Stimulated activated naive B cell treated with anti-CD40 and anti-IgM and Interleukin-4, amounts not matched to agents 10 μg/mL and 1 μg/mL and 100 μg/mL, for 72 hours (primary cell): ENCODE results near the gene DNAJA3.

Source experiments
- ATAC-seq, 2 donors: fragments of 150-1000 bp; cut with Tn5 transposase; replicated peaks; 2 replicates each; pipeline ENCODE4 v1.10.0; 2021; ENCODE audit warnings: moderate library complexity in 1 of 2
- DNase-seq: peaks from one replicate; pipeline ENCODE4 v3.0.0; 2021
- H3K27ac Mint-ChIP-seq: one replicate; pipeline ENCODE4 v1.8.0; 2022; ENCODE audit warnings: mild to moderate bottlenecking, mixed read lengths
- H3K27me3 Mint-ChIP-seq, 2 donors: one replicate each; pipeline ENCODE4 v1.8.0; 2022; ENCODE audit warnings: mixed read lengths in 2 of 2
- H3K36me3 Mint-ChIP-seq, 2 donors: one replicate each; pipeline ENCODE4 v1.8.0; 2022; ENCODE audit warnings: mixed read lengths in 2 of 2, mild to moderate bottlenecking in 1 of 2
- H3K4me1 Mint-ChIP-seq, 2 donors: one replicate each; pipeline ENCODE4 v1.8.0; 2022; ENCODE audit warnings: mixed read lengths in 2 of 2, mild to moderate bottlenecking in 1 of 2
- H3K4me3 Mint-ChIP-seq, 2 donors: one replicate each; pipeline ENCODE4 v1.8.0; 2022; ENCODE audit warnings: mild to moderate bottlenecking in 2 of 2, mixed read lengths in 2 of 2, moderate library complexity in 1 of 2
- H3K9me3 Mint-ChIP-seq, 2 donors: one replicate each; pipeline ENCODE4 v1.8.0; 2022; ENCODE audit warnings: mixed read lengths in 2 of 2, mild to moderate bottlenecking in 1 of 2

DNAJA3 gene

GRCh38 chr16:4481526-4481925, 55.9 kb downstream of the DNAJA3 start:
- DNase-seq (no peak), ATAC-seq (no peak)
- H3K4me1 Mint-ChIP-seq = peaks cover 13 to 35% of the 10 kb centered on the region in 2 donors
- no peak overlapping the region for H3K27ac Mint-ChIP-seq
- no peaks in the 10 kb centered on the region for H3K9me3 Mint-ChIP-seq
- H3K4me3 Mint-ChIP-seq = no peak overlapping the region
- H3K27me3 Mint-ChIP-seq = no peaks in the 10 kb centered on the region
- peaks cover 7 to 18% of the 10 kb centered on the region in 2 donors for H3K36me3 Mint-ChIP-seq

- Mint-ChIP-seq H3K27me3 (no peaks in the 10 kb centered on the region), H3K4me3 (no peak overlapping the region), H3K27ac (no peak overlapping the region), H3K4me1 (peaks cover 13 to 32% of the 10 kb centered on the region in 2 donors), H3K36me3 (peaks cover 7 to 18% of the 10 kb centered on the region in 2 donors), H3K9me3 (no peaks in the 10 kb centered on the region)
- no peak for ATAC-seq
- DNase-seq = no peak
These were observed 56.3 kb downstream of the DNAJA3 start for GRCh38 chr16:4481963-4482362.

DNA sequence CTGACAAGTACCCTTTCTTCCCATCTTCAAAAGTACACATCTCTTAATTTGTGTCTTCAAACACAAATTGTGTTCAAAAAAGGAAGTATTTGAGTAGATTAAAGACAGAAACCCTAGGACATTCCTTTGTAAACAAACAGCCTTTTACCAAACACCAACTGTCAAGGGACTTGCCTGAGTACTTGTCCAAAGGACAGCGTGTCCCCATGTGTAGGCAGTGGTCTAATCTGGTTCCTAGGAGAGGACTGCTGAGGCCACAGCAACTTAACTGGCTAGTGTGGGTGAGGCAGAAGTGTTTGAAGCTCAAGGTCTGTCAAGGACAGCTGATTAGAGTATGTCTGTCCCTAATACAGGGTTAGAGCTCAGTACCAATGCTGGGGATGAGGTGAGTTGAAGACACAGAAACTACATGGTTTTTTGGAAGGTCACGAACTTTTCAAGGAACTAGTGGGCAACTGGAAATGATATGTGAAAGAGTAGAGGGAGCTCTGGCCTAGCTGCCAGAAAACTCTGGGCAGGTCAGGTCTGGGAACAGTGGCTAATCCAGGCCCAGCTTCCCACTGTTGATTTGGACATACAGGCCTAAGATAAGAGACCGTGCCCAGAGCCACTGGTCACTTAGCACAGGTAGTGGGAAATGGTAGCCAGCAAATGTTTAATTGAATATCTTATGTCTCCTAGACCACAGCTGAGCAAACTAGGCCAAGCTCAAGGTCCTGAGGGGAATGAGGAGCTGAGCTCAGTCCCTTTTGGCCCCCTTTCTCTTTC, 60.6 kb downstream of the DNAJA3 start:
- peaks cover 8 to 32% of the 10 kb centered on the region in 2 donors for H3K4me1 Mint-ChIP-seq
- H3K9me3 Mint-ChIP-seq = no peaks in the 10 kb centered on the region
- no peak overlapping the region for H3K4me3 Mint-ChIP-seq
- H3K36me3 Mint-ChIP-seq = peaks cover 16 to 23% of the 10 kb centered on the region in 2 donors
- ATAC-seq (no peak), DNase-seq (no peak)
- H3K27me3 Mint-ChIP-seq = no peaks in the 10 kb centered on the region
- no peak overlapping the region for H3K27ac Mint-ChIP-seq

- H3K4me3 Mint-ChIP-seq = no peak overlapping the region
These were observed 62.4 kb downstream of the DNAJA3 start for GRCh38 chr16:4487955-4488498.

DNA sequence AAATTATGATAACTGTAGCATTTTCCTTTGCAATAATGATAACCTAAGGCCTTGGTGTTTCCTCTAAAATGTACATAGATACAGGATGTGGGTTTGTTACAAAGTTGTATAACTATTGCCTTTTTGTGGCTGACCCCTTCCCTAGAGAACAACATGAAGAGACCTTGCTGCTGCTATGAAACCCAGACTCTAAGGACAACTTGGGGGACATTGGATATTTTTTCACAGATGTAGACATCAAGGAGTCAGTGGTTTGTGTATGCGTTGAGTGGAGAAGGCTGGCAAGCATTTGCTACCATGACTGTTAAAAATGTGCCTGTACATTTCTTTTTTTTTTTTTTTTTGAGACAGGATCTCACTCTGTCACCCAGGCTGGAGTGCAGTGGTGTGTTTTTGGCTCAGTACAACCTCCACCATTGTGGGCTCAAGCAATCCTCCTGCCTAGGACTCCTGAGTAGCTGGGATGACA, 62.9 kb downstream of the DNAJA3 start:
- peaks cover 4 to 26% of the 10 kb centered on the region in 2 donors for H3K4me1 Mint-ChIP-seq
- H3K27me3 Mint-ChIP-seq = no peaks in the 10 kb centered on the region
- no peaks in the 10 kb centered on the region for H3K9me3 Mint-ChIP-seq
- H3K27ac Mint-ChIP-seq = no peak overlapping the region
- no peak for ATAC-seq
- no peak for DNase-seq
- peaks cover 17 to 26% of the 10 kb centered on the region in 2 donors for H3K36me3 Mint-ChIP-seq
- no peak overlapping the region for H3K4me3 Mint-ChIP-seq

More at GRCh38 chr16:4487955-4488498, 62.4 kb downstream of the DNAJA3 start:
- Mint-ChIP-seq H3K36me3 (peaks cover 14 to 23% of the 10 kb centered on the region in 2 donors), H3K27me3 (no peaks in the 10 kb centered on the region), H3K4me1 (peaks cover 2 to 25% of the 10 kb centered on the region in 2 donors), H3K9me3 (no peaks in the 10 kb centered on the region), H3K27ac (no peak overlapping the region)
- DNase-seq (no peak), ATAC-seq (no peak)

- Mint-ChIP-seq H3K4me1 (peaks cover 4 to 26% of the 10 kb centered on the region in 2 donors), H3K27me3 (no peaks in the 10 kb centered on the region), H3K9me3 (no peaks in the 10 kb centered on the region), H3K36me3 (peaks cover 16 to 28% of the 10 kb centered on the region in 2 donors), H3K27ac (no peak overlapping the region), H3K4me3 (no peak overlapping the region)
- ATAC-seq (no peak), DNase-seq (no peak)
These were observed 63.4 kb downstream of the DNAJA3 start for GRCh38 chr16:4489030-4489429.

DNA sequence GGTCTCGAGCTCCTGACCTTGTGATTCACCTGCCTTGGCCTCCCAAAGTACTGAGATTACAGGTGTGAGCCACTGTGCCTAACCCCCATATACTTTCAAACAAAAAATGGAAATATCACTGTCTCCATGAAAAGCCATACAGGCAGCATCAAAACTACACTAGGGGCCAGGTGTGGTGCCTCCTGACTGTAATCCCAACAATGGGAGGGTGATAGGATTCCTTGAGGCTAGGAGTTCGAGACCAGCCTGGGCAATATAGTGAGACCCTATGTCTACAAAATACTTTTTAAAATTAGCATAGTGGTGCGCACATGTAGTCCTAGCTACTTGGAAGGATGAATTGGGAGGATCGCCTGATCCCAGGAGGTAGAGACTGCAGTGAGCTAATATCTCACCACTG, 66.2 kb downstream of the DNAJA3 start:
- Mint-ChIP-seq H3K4me1 (peaks cover 6 to 32% of the 10 kb centered on the region in 2 donors), H3K4me3 (no peak overlapping the region), H3K27me3 (no peaks in the 10 kb centered on the region), H3K9me3 (no peaks in the 10 kb centered on the region), H3K36me3 (peaks cover 16 to 17% of the 10 kb centered on the region in 2 donors), H3K27ac (no peak overlapping the region)
- DNase-seq (no peak), ATAC-seq (no peak)

GRCh38 chr16:4494746-4495490, 69.2 kb downstream of the DNAJA3 start:
- peaks cover 12 to 21% of the 10 kb centered on the region in 2 donors for H3K36me3 Mint-ChIP-seq
- H3K4me3 Mint-ChIP-seq = no peak overlapping the region
- H3K4me1 Mint-ChIP-seq = peaks cover 15 to 37% of the 10 kb centered on the region in 2 donors
- peak overlapping the region; percentile 37 for H3K27ac Mint-ChIP-seq
- no peaks in the 10 kb centered on the region for H3K27me3 Mint-ChIP-seq
- DNase-seq (no peak), ATAC-seq (no peak)
- H3K9me3 Mint-ChIP-seq = no peaks in the 10 kb centered on the region

GRCh38 chr16:4495766-4496165, 70.1 kb downstream of the DNAJA3 start:
- no peaks in the 10 kb centered on the region for H3K9me3 Mint-ChIP-seq
- H3K4me3 Mint-ChIP-seq = no peak overlapping the region
- ATAC-seq (no peak), DNase-seq (no peak)
- peak overlapping the region; percentile 20 for H3K27ac Mint-ChIP-seq
- peaks cover 12 to 21% of the 10 kb centered on the region in 2 donors for H3K36me3 Mint-ChIP-seq
- H3K4me1 Mint-ChIP-seq = peaks cover 15 to 31% of the 10 kb centered on the region in 2 donors
- H3K27me3 Mint-ChIP-seq = no peaks in the 10 kb centered on the region

- Mint-ChIP-seq H3K27ac (peak overlapping the region; percentile 20), H3K27me3 (no peaks in the 10 kb centered on the region), H3K4me3 (no peak overlapping the region), H3K9me3 (no peaks in the 10 kb centered on the region), H3K4me1 (peaks cover 15 to 34% of the 10 kb centered on the region in 2 donors), H3K36me3 (peaks cover 12 to 21% of the 10 kb centered on the region in 2 donors)
- ATAC-seq = no peak
- DNase-seq = no peak
These were observed 70.6 kb downstream of the DNAJA3 start for GRCh38 chr16:4496305-4496704.

- Mint-ChIP-seq H3K36me3 (peaks cover 9 to 14% of the 10 kb centered on the region in 2 donors), H3K27ac (no peak overlapping the region), H3K9me3 (no peaks in the 10 kb centered on the region), H3K4me3 (no peak overlapping the region), H3K27me3 (no peaks in the 10 kb centered on the region), H3K4me1 (peaks cover 18 to 42% of the 10 kb centered on the region in 2 donors)
- DNase-seq (no peak), ATAC-seq (no peak)
These were observed 73.0 kb downstream of the DNAJA3 start for GRCh38 chr16:4498546-4499195.

DNA sequence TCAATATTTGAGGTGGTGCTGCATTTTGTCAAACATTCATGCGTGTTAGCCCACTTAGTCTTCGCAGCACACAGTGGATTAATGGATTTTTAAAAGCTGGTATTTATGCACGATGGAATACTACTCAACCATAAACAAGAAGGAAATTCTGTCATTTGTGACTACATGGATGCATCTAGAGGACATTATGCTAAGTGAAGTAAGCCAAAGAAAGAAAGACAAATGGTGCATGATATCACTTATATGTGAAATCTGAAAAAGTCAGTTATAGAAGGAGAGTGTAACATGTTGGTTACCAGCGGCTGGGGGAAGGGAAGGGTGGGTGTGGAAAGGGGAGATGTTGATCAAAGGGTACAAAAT, 73.5 kb downstream of the DNAJA3 start:
- Mint-ChIP-seq H3K4me1 (peaks cover 21 to 47% of the 10 kb centered on the region in 2 donors), H3K4me3 (no peak overlapping the region), H3K27me3 (no peaks in the 10 kb centered on the region), H3K27ac (no peak overlapping the region), H3K36me3 (peaks cover 9 to 14% of the 10 kb centered on the region in 2 donors), H3K9me3 (no peaks in the 10 kb centered on the region)
- DNase-seq = no peak
- ATAC-seq = no peak

DNA sequence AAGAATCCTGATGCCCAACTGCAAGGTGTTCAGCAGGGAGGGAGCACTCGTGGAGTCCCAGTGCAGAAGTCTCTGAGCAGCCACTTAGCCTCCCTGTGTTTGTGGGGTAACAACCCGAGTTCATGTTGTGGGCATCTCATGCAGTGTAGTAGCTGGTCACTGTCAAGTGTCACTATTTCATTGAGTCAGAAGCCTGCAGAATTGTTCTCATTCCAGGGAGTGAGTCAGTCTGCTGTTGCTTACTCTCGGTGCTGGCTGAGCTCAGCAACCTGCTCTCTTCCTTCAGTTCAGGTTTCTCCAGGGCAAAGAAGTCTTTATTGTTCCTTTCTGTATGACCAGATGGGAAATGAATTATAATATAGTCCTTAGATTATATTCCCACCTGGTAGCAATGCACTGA, 74.6 kb downstream of the DNAJA3 start:
- no peaks in the 10 kb centered on the region for H3K9me3 Mint-ChIP-seq
- no peak overlapping the region for H3K27ac Mint-ChIP-seq
- ATAC-seq (no peak), DNase-seq (no peak)
- H3K4me1 Mint-ChIP-seq = peaks cover 25 to 54% of the 10 kb centered on the region in 2 donors
- peaks cover 9 to 15% of the 10 kb centered on the region in 2 donors for H3K36me3 Mint-ChIP-seq
- no peak overlapping the region for H3K4me3 Mint-ChIP-seq
- no peaks in the 10 kb centered on the region for H3K27me3 Mint-ChIP-seq

GRCh38 chr16:4501071-4501478, 75.4 kb downstream of the DNAJA3 start:
- H3K36me3 Mint-ChIP-seq = peaks cover 8 to 20% of the 10 kb centered on the region in 2 donors
- no peaks in the 10 kb centered on the region for H3K27me3 Mint-ChIP-seq
- DNase-seq (no peak), ATAC-seq (no peak)
- H3K9me3 Mint-ChIP-seq = no peaks in the 10 kb centered on the region
- H3K4me1 Mint-ChIP-seq = peaks cover 30 to 60% of the 10 kb centered on the region in 2 donors
- no peak overlapping the region for H3K27ac Mint-ChIP-seq
- H3K4me3 Mint-ChIP-seq = no peak overlapping the region
